HUES64 (cell line): ENCODE measurements around the gene ARHGAP25.
"Not testable (repeated sequence)": the region's sequence is repeated elsewhere in the genome, so short reads cannot be mapped to it uniquely, and the experiment has no call there.

Experiments
- H3K27ac ChIP-seq: 2 replicates; pipeline ENCODE4 v1.7.0; 2013; ENCODE audit warnings: low read depth, low read length, inconsistent platforms
- H3K27me3 ChIP-seq: 2 replicates; pipeline ENCODE4 v1.6.1; 2013; ENCODE audit warnings: mild to moderate bottlenecking, low read length; ENCODE audit not compliant: insufficient read depth
- H3K36me3 ChIP-seq: 2 replicates; pipeline ENCODE4 v1.6.1; 2013; ENCODE audit warnings: mild to moderate bottlenecking, low read length; ENCODE audit not compliant: insufficient read depth
- H3K4me1 ChIP-seq: 2 replicates; pipeline ENCODE4 v1.6.1; 2013; ENCODE audit warnings: mild to moderate bottlenecking, low read length, moderate library complexity; ENCODE audit not compliant: insufficient read depth
- H3K4me3 ChIP-seq: 2 replicates; pipeline ENCODE4 v1.5.1; 2013; ENCODE audit warnings: mild to moderate bottlenecking, low read length, moderate library complexity
- H3K9ac ChIP-seq: 2 replicates; pipeline ENCODE4 v1.6.1; 2013; ENCODE audit warnings: mild to moderate bottlenecking, low read depth, low read length
- H3K9me3 ChIP-seq: 2 replicates; pipeline ENCODE4 v1.6.1; 2013; ENCODE audit warnings: low read depth, low read length; ENCODE audit not compliant: insufficient read depth
- WGBS: fragments of 150-250, 120-280 bp; methylation state at CpG from one replicate; pipeline ENCODE4 v1.1.7; 2013; ENCODE audit warnings: missing lambda C conversion rate; 5-methylcytosine and 5-hydroxymethylcytosine counted together

Gene ARHGAP25

DNA sequence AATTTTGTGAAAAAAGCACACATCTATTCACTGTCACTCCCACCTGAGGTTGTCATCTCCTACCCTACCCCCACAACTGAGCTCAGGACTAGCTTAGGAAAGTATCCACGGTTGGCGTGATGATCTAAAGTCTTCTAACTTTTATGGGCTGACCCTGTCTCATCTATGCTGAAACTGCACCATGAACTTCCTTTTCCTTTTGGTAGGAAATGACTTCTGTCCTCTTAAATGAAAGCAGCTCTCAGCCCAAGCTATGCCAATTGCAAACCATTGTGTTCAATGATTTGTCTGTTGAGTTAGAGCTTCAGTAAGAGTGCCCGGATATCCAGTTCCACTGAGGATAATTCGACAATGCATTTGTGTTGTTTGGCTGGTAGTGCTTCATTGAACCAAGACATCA lies 52.7 kb downstream of the ARHGAP25 start:
- Histone ChIP-seq H3K9me3 (no peaks in the 10 kb centered on the region), H3K9ac (no peak overlapping the region), H3K27me3 (no peaks in the 10 kb centered on the region), H3K4me3 (no peak overlapping the region), H3K4me1 (no peaks in the 10 kb centered on the region), H3K27ac (no peak overlapping the region), H3K36me3 (no peaks in the 10 kb centered on the region)
- WGBS = 88% methylated on average over 4 of the region's 4 CpGs

DNA sequence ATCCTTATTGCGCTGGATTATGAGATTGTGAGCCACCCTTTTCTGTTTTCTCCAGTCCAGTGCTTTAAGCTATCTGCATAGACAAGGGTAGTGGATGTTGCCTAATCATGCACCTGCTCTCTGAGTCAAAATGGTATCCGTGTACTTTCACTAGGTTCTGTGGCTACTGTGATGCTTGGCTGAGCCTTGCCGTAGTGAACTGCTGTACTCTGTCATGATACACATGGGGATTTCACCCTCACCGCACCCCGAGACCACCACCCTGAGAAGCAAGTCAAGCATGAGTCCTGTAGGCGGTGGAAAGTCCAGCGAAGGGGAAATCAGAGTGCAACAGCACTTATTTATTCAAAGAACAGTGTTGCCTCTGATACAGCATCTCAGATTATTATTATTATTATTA lies 55.0 kb downstream of the ARHGAP25 start:
- no peak overlapping the region for H3K4me3 ChIP-seq

DNA sequence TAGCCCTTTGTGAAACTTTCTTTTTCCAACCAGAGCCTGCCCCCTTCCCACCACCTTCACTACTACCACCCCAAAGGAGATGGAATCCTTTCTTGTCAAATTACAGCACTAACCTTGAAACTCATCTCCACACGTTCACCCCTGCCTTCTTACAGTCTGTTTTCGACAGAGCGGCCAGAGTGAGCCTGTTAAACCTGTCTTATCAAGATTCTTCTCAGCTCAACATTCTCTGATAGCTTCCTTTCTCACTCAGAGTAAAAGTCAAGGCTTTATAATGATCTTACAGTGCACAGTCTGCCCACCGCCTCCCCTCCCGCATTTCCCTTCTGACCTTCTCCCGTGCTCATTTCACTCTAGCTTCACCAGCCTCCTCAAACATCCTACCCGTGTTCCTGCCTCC lies 56.0 kb downstream of the ARHGAP25 start:
- H3K27me3 ChIP-seq = no peaks in the 10 kb centered on the region
- no peaks in the 10 kb centered on the region for H3K36me3 ChIP-seq
- H3K9ac ChIP-seq = no peak overlapping the region
- no peaks in the 10 kb centered on the region for H3K9me3 ChIP-seq
- 89% methylated on average over 7 of the region's 7 CpGs for WGBS
- H3K4me3 ChIP-seq = no peak overlapping the region
- no peaks in the 10 kb centered on the region for H3K4me1 ChIP-seq
- no peak overlapping the region for H3K27ac ChIP-seq

More for the DNA sequence above, 55.0 kb downstream of the ARHGAP25 start:
- Histone ChIP-seq H3K27ac (no peak overlapping the region), H3K4me1 (no peaks in the 10 kb centered on the region), H3K36me3 (no peaks in the 10 kb centered on the region), H3K27me3 (no peaks in the 10 kb centered on the region), H3K9me3 (no peaks in the 10 kb centered on the region), H3K9ac (no peak overlapping the region)
- WGBS = 92% methylated on average over 7 of the region's 7 CpGs

DNA sequence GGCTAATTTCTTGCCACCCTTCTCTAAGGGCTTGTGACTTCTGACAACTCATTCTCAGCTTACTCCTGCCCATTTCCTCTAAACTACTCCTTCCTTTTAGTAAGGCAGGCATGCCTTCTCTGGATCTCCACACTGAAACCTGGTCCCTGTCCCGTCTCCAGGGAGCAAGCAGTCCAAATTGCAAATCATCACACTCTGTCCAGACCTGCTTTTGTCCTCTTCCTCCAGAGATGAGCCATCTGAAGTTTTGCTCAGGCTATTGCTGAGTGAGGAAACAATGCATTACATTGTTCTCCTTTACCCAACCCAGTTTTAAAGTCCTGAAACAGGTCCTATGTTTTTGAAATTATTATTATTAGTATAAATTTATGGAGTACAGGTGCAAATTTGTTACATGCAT lies 57.3 kb downstream of the ARHGAP25 start:
- H3K4me3 ChIP-seq = no peak overlapping the region
- H3K36me3 ChIP-seq = no peaks in the 10 kb centered on the region
- H3K4me1 ChIP-seq = no peaks in the 10 kb centered on the region
- no peaks in the 10 kb centered on the region for H3K9me3 ChIP-seq
- no peak overlapping the region for H3K27ac ChIP-seq
- H3K9ac ChIP-seq = no peak overlapping the region
- WGBS = 89% methylated on average over 1 of the region's 1 CpG
- no peaks in the 10 kb centered on the region for H3K27me3 ChIP-seq

DNA sequence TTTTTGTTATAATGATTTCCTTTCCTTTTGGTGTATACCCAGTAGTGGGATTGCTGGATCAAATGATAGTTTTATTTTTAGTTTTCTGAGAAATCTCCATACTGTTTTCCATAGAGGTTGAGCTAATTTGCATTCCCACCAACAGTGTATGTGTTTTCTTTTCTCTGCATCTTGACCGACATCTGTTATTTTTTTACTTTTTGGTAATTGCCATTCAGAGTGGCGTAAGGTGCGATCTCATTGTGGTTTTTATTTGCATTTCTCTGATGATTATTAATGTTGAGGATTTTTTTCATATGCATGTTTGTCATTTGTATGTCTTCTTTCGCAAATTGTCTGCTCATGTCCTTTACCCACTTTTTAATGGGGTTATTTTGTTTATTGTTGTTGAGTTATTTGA lies 58.1 kb downstream of the ARHGAP25 start:
- H3K4me3 ChIP-seq = no peak overlapping the region
- no peaks in the 10 kb centered on the region for H3K36me3 ChIP-seq
- no peaks in the 10 kb centered on the region for H3K4me1 ChIP-seq
- no peaks in the 10 kb centered on the region for H3K27me3 ChIP-seq
- no peaks in the 10 kb centered on the region for H3K9me3 ChIP-seq
- no peak overlapping the region for H3K9ac ChIP-seq
- no peak overlapping the region for H3K27ac ChIP-seq
- WGBS = 97% methylated on average over 4 of the region's 4 CpGs

DNA sequence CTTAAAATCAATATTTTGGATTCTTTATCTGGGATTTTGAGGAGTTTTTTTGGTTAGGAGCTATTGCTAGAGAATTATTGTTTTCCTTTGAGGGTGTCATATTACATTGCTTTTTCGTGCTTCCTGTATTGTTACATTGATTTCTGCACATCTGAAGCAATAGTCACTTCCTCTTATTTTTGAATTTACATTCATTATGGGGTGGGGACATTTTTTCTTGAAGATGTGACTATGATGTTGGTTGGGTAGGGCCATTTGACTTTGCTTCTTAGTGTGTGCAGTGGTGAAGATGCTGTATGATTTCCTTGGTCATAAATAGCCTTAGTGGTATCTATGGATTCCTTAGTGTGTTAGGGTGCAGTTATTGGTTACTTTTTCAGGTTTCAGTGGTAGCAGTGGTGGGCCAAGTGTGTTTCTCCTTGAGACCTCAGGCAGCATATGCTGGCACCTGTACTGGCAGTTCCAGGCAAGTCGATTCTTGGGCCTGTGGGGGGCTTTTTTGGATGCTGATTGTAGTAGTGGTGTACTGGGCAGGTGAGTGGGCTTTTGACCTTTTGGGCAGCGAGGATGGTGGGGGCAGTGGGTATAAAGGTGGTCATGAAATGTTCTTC lies 61.8 kb downstream of the ARHGAP25 start:
- no peak overlapping the region for H3K4me3 ChIP-seq
- WGBS = 90% methylated on average over 2 of the region's 3 CpGs
- no peaks in the 10 kb centered on the region for H3K36me3 ChIP-seq
- H3K27ac ChIP-seq = no peak overlapping the region
- no peak overlapping the region for H3K9ac ChIP-seq
- H3K9me3 ChIP-seq = no peaks in the 10 kb centered on the region
- no peaks in the 10 kb centered on the region for H3K27me3 ChIP-seq
- H3K4me1 ChIP-seq = no peaks in the 10 kb centered on the region; the same call in 1 of the 2 replicates

DNA sequence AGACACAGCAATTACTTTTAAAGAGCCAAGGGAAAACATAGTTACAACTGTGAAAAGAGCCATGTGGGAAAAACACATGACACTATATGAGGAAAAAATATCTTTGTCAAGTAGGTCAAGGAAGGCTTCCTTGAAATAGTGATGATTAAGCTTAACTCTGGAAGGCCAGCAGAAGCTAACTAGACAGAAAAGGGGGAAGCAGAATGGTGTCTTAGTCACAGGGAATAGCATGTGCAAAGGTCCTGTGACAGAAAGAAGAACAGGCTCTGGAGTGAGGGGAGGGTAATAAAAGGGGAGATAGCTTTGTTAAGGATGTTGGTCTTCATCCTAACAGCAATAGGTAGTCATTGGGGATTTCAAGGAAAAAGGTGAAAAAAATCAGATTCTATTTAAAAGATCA lies 64.0 kb downstream of the ARHGAP25 start:
- H3K4me3 ChIP-seq = no peak overlapping the region
- no peaks in the 10 kb centered on the region for H3K27me3 ChIP-seq
- H3K9ac ChIP-seq = no peak overlapping the region
- no peak overlapping the region for H3K27ac ChIP-seq
- no peaks in the 10 kb centered on the region for H3K36me3 ChIP-seq
- H3K9me3 ChIP-seq = no peaks in the 10 kb centered on the region
- H3K4me1 ChIP-seq = no peaks in the 10 kb centered on the region; the same call in 1 of the 2 replicates

DNA sequence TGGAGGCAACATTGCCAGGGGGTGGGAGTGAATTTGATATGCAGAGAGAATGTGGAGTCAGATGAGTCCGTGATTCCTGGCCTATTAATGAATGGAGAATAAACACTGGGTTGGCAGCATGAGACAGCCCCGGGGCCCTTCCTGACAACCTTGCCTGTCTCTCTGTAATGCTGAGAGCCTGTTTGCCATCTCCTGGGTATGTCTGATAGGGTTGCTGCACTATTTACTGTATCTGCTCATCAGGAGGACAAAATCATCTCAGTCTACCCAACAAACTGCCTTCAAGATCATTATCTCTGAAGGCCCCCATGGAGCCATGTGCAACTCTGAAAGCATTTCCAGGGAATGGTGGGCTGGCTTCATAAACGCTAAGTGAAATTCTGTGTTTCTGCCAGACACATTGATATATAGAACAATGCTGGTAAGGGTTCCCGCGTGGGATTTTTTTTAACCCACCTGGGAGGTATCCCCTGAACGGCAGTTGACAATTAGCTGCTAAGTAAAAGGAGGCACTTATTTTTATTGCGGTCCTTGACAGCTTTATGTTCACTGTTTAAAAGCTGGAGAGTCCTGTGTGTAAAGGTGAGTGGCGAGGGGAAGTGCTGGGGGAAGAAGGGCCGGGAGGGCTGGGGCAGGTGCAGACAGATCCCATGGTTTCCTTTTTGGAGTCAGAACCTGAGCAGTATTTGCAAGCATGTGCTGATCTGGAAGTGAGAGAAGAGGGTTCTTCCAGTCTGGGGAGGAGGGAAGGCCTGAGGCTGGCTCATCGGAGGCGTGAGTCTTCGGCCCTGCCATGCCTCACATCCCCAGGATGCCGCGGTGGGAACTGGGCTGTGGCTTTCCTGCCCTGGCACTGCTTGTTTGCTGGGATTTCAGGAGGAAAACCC lies 64.8 kb downstream of the ARHGAP25 start:
- H3K27me3 ChIP-seq = no peaks in the 10 kb centered on the region
- no peaks in the 10 kb centered on the region for H3K9me3 ChIP-seq
- H3K36me3 ChIP-seq = no peaks in the 10 kb centered on the region
- H3K9ac ChIP-seq = no peak overlapping the region
- H3K4me1 ChIP-seq = no peaks in the 10 kb centered on the region; the same call in 1 of the 2 replicates
- 87% methylated on average over 14 of the region's 14 CpGs for WGBS
- H3K27ac ChIP-seq = no peak overlapping the region
- no peak overlapping the region for H3K4me3 ChIP-seq

DNA sequence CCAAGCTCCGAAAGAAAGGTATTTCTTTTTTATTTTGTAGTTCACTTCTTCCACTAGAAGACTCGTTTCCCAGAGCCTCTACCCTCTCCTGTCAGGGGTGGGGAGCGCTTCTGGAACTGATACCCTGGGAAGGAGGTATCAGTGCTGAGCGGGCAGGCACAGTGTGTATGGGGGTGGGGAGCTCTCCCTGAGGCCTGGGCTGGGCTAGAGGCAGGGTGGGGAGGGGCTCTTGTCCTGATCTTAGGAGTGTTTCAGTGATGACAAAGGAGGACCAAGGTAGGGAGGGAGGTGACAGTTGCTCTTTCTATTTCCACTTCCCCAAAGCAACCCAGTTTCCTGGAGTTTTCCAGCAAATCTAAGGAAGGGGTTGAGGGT lies 65.4 kb downstream of the ARHGAP25 start:
- no peaks in the 10 kb centered on the region for H3K27me3 ChIP-seq

DNA sequence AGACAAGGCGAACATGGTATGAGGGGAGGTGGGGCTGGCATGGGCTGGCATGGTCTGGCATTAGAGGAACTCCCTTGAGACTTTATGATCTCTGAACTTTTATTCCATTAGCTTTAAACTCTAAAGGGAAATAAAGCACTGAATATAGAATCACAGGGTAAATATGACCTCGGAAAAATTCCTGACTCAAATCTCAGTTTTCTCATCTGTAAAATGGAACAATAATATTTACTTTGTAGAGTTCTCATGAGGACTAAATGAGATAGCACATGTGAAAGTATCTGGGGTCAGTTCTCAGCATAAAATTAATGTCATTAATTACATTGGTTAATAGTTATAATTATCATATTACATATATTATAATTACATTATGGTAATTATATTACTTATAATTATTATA lies 65.9 kb downstream of the ARHGAP25 start:
- Histone ChIP-seq H3K27ac (no peak overlapping the region), H3K9ac (no peak overlapping the region), H3K4me3 (no peak overlapping the region), H3K27me3 (no peaks in the 10 kb centered on the region), H3K36me3 (no peaks in the 10 kb centered on the region), H3K9me3 (no peaks in the 10 kb centered on the region), H3K4me1 (no peaks in the 10 kb centered on the region; the same call in 1 of the 2 replicates)
- 87% methylated on average over 1 of the region's 2 CpGs for WGBS

More for the DNA sequence above, 65.4 kb downstream of the ARHGAP25 start:
- Histone ChIP-seq H3K36me3 (no peaks in the 10 kb centered on the region), H3K4me3 (no peak overlapping the region), H3K9me3 (no peaks in the 10 kb centered on the region), H3K9ac (no peak overlapping the region), H3K4me1 (no peaks in the 10 kb centered on the region; the same call in 1 of the 2 replicates), H3K27ac (no peak overlapping the region)
- 77% methylated on average over 3 of the region's 4 CpGs for WGBS

DNA sequence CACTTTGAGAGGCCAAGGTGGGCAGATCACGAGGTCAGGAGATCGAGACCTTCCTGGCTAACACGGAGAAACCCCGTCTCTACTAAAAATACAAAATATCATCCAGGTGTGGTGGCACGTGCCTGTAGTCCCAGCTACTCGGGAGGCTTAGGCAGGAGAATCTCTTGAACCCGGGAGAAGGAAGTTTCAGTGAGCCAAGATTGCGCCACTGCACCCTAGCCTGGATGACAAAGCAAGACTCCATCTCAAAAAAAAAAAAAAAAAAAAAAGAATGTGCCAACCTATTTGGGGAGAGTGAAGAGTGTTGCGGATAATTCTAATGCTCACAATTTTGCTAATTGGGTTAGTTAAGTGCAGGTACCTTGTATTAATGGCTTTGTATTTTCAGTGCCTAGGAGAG lies 67.5 kb downstream of the ARHGAP25 start:
- WGBS = 94% methylated on average over 9 of the region's 9 CpGs
- not testable (repeated sequence) for H3K36me3 ChIP-seq, H3K27me3 ChIP-seq, H3K27ac ChIP-seq, H3K4me1 ChIP-seq, H3K9me3 ChIP-seq, H3K4me3 ChIP-seq, H3K9ac ChIP-seq
